NOMO-1 treated with dmso at 0.1 percent for 144 hours (cell line): Measurements from ENCODE around the gene HIVEP1.

Source experiments
- DNase-seq: peaks from one replicate; lab custom pipeline; 2025; ENCODE audit not compliant: unreplicated experiment; lab: John Stamatoyannopoulos, UW

Gene HIVEP1

DNA sequence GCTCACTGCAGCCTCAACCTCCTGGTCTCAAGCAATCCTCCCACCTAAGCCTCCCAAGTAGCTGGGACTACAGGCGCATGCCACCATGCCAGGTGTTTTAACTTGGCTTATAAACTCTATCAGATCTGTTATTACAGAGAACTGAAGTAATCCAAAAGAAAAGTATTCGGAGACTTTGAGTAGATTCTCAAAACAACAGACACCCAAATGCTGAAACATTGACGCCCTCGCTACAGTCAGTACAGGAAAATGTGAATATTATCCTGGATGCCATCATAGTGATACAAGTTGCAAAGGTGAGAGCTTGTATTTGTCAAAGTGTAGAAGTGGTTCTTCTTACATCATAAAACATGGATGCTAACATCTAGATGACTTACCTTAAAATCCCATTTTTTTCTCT is 169.4 kb downstream of the HIVEP1 start:
- DNase-seq = no peak

GRCh38 chr6:12182676-12183075 is 170.6 kb downstream of the HIVEP1 start:
- DNase-seq = no peak

DNA sequence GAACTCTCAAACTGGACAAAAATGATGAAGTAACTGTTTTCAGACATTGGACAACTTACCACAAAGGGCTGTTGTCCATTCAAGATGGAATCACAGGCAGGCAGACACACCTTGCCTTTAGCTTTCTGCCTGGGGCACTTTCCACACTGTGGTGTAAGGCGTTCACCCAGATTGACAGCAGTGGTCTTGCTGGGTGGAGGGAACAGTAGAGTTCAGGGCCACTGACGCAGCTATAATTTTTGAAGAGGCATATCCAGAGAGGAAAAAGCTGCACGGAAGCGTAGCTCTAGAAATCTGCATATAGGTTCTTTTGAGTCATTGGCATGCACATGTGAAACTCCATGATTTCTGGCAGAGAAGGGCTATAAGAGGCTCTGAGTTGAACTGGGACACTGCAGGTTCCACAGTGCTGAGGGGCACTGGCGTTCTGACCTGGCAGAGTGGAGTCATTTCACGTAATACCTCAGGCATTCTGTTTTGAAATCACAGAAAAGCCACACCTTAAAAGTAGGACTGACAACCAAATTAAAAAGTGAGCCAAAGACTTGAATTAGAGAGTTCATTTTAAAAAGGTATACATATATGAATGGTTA is 173.1 kb downstream of the HIVEP1 start:
- no peak for DNase-seq

DNA sequence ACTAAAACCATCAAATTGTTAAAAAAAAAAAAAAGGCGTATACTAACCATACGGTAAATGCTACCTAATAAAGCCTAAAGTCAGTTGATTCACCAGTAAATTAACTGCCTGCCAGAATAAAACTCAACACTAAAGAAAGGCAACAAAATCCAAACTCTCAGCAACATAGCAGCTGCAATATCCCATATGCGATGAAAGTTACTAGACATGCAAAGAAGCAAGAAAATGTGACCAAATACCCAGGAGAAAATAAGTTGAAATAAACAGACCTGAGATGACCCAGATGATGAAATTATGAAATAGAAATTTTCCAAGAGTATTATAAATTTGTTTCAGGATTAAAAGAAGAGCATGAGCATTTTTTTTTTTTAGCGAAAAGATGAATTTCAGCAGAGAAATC is 174.4 kb downstream of the HIVEP1 start:
- DNase-seq = no peak

DNA sequence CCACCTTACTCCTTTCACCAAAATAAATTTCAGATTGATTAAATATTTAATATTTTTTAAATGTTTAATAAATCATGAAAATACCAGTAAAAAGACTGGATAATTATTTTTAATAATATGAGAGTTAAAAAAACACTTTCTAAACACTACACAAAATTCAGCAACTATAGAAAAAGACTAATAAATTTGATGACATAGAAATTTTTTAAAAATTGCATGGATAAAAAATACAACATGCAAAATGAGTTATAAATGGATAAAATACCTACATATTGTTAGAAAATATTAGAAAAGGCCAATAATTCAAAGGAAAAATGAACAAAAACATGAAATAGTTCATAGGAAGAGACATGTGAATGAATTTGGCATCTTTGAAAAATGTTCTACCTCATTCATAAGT is 177.0 kb downstream of the HIVEP1 start:
- no peak for DNase-seq

GRCh38 chr6:12189661-12190060 is 177.5 kb downstream of the HIVEP1 start:
- no peak for DNase-seq

DNA sequence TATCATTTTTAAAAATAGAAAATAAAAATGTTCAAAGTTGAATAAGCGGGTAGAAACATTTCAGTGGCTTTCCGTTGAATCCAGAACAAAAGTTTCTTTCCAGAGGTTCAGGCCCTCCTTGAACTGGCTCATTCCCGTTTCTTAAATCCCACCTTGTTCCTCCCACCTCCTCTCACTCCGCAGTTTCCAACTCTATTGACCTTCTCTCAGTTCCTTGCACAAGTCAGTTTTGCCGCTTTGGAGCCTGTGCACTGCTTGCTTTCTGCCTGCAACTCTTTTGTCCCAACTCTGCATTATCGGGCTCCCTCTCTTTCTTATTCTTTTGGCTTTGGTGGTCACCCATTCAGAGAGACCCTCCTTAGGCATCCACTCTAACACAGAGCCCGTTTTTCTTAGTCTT is 178.1 kb downstream of the HIVEP1 start:
- no peak for DNase-seq

DNA sequence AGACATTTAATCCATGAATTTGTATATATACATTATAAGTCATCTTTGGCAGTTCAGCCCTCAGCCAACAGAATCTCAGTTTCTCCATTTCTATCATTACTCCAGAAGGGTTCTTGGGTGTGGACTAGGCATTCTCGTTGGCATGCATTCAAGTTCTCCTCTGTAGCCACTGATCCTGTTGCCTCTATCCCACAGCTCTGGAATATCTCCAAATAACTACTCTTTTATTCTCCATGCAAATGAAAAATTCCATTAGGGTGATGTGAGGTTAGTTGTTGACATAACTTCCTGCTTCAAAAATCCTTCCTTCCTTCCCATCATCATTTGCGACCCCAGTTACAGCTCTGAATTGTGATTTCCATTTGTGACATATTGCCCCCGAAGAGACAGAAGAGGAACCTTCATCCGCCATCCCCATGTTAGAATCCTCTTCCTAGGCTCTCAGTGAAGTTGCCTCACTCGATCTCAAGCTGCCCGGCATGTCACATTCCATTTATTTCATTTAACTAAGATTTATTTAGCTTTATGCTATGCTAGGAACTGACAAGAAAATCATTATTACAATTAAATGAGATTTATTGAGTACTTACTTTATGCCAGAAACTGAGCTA is 184.3 kb downstream of the HIVEP1 start:
- no peak for DNase-seq

DNA sequence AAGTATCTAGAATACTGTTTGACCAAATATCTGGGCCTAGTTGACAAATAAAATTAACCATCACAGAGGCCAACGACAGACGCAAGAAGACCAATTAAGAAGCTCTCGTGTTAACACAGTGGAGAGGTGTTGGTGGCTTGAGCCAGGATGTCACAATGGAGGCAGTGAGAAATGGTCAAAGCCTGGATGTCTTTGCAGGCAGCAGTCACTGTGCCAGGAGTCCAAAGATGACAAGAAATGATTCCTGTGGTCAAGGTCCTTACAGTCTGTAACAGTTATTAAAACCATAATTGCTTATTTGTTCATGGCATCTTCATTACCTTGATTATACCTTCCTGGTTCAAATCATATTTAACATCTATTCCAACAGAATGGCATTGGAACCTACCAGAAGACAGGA is 186.7 kb downstream of the HIVEP1 start:
- DNase-seq = no peak

DNA sequence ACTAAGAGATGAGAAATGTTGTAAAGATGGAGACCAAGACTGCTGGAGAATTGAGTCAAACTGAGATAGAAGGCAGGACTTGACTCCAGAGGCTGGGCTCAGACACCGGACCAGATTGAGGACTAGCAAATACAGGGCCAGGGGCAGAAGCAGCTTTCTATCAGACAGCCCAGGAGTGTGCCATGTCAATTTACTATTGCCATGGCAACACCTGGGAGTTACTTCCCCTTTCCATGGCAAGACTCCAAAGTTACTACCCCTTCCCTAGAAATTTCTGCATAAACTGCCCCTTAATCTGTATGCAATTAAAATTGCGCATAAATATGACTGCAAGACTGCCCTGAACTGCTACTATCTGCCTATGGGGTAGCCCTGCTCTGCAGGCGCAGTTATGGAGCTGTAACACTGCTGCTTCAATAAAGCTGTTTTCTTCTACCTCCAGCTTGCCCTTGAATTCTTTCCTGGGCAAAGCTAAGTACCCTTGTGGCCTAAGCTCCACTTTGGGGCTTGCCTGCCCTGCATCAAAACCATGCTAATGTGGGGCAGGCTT is 188.0 kb downstream of the HIVEP1 start:
- peak; percentile 1 for DNase-seq

DNA sequence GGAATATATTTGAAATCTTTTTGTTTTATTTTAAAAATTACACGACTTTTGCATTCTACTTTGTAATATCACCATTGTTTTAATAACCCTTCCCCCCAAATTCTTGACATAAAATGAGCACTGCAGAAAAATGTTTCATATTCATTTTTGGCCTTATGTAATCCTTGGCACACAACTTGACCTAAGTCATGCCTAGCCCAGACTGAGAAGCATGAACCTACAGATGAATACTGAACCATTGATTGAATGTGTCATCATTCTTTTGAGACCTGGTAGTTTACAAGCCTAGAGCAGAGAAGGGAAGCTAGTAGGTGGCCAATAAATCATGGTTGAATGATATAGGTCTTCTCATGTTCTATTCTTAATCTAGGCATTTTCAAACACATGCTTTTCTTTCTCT is 188.6 kb downstream of the HIVEP1 start:
- DNase-seq = no peak

GRCh38 chr6:12203001-12203400 is 190.9 kb downstream of the HIVEP1 start:
- DNase-seq = no peak

- peak; percentile 75 for DNase-seq
Measured at GRCh38 chr6:12208190-12208589, 196.1 kb downstream of the HIVEP1 start.

DNA sequence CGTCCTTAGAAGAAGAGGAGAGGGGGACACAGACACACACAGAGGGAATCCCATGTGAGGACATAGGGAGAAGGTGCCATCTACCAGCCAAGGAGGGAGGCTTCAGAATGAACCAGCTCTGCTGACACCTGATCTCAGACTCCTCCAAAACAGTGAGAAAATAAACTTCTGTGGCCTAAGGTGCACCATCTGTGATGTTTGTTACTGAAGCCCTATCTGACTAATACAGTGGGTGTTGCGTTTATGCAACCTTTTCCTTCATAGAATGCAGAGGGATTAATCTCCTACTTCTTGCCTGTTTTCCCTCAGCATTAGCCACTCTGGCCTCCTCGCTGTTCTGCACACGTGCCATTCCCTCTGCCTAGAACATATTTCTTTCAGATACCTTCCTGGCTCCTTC is 196.6 kb downstream of the HIVEP1 start:
- no peak for DNase-seq
